ENCODE measurements around the gene BACH2. TPM values are rescaled to one million over a fixed set of nuclear protein-coding genes. Genes with fewer than 3 reads are reported as not detected.

The BACH2 gene
- total and polyA plus RNA-seq, 9 of the 15 experiments (the other 6 are each of a cell fraction or from before 2014, with no cell fraction given), result 0.06 to 3.1 (median 0.59) TPM

DNA sequence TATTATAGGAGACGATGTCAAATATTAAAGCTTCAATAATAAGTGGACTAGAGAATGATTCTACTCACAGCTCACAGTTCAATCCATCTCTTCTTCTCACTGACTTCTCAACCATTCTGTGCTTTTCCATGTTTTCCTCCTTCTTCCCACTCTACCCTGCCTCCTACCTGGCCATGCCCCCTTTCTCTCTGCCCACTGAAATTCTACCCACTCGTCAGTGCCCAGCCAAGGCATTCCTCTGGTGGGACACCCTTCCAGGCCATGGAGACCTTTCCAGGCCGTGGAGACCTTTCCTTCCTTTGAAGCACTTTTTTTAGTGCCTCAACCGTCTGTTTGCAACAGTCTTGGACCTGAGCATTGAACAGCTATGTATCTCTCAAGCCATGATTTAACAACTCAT lies 18.5 kb downstream of the BACH2 start:
- ChIA-PET POLR2A (interaction anchor here (0.7 kb wide), 1 partner anchor 20 kb away, joined by 4 read pairs; no protein-coding TSS in a partner anchor), CTCF (ENCODE audit: low intra/inter-chr PET ratio) (no interaction called here)
- no peaks in the 10 kb centered on the region for H3K9me3 ChIP-seq (replicated peaks; ENCODE audit: control insufficient read depth, insufficient read depth, low read depth, low read length)
- in situ Hi-C loops (cut with MboI), result no loop called here
- H3K36me3 ChIP-seq (ENCODE audit: control insufficient read depth, insufficient read depth, low read length), result no peaks in the 10 kb centered on the region
- H3K27me3 ChIP-seq (ENCODE audit: control insufficient read depth in 2 of 2, insufficient read depth in 2 of 2, low read length in 2 of 2), result peaks cover 4 to 5% of the 10 kb centered on the region in 2 experiments; a peak in 3 of 5 replicates
- BruUV-seq (replicated peaks), result no TSS peak
- 11% methylated on average over 4 of the region's 4 CpGs for WGBS (ENCODE audit: insufficient coverage, low coverage, missing lambda C conversion rate)
- intact Hi-C loops (cut with micrococcal nuclease), result no loop called here
- H3K27ac ChIP-seq (ENCODE audit: extremely low read depth, low read depth, low read length), result no peak overlapping the region; the same call in 2 of the 3 replicates
- H3K4me1 ChIP-seq (replicated peaks in 1 of 2; ENCODE audit: control insufficient read depth in 2 of 2, insufficient read depth in 2 of 2, low read length in 2 of 2), result no peaks in the 10 kb centered on the region
- H2AFZ ChIP-seq (ENCODE audit: low read depth, low read length), result no peak overlapping the region
- H3K9me1 ChIP-seq (ENCODE audit: control insufficient read depth, insufficient read depth, low read length), result no peaks in the 10 kb centered on the region
- no peak overlapping the region for H3K4me3 ChIP-seq
- no peaks in the 10 kb centered on the region for H3K79me2 ChIP-seq (ENCODE audit: control insufficient read depth, insufficient read depth, low read length)
- ATAC-seq (no peak), FAIRE-seq (no peak), DNase-seq (ENCODE audit: extremely low read depth in 1 of 4, low spot score in 3 of 4) (no peak)
- no peak overlapping the region for H3K9ac ChIP-seq (ENCODE audit: insufficient read depth in 1 of 2, low read depth in 2 of 2, low read length in 2 of 2)
- no peak overlapping the region for H3K4me2 ChIP-seq (ENCODE audit: insufficient read depth, low read length)
- no peak for TF ChIP-seq PTBP1 (IDR thresholded peaks at IDR 0.05; ENCODE audit: low read depth, low read length)
- TF ChIP-seq XRCC5 (IDR thresholded peaks at IDR 0.05; ENCODE audit: low read depth, low read length), result no peak
- 0 out of 2 replicates have a peak, but pooled peaks cover 2% of the 10 kb centered on the region for H4K20me1 ChIP-seq (replicated peaks; ENCODE audit: control insufficient read depth, insufficient read depth, low read length)

DNA sequence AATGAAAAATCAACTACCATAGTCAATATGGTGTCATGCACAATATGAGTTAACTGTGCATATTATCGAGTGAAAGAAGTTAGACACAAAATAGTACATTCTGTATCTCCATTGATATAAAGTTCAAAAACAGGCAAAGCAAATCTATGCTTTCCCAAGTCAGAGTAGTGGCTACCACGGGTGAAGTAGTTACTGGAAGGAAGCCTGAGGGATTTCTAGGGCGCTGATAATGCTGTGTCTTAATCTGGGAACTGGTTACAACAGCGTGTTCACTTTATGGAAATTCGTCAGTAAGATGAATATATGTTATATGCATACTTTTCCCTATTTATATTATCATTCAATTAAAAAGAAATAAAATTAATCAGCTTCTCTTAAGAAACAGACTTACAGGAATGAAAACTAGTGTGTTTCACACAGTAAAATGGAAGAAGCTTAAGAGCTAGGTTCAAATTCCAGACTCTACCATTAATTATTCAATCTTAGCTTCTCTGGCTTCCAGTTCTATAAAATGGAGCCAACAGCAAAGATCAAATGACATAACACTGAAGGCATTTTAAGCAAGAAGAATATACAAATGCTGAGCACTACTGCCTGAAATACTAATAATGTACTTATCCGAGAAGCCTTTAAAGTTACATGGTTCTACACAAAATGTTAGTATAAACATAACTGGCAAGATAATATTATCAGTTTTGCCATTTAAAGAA lies 19.2 kb downstream of the BACH2 start:
- Histone ChIP-seq H3K27me3 (ENCODE audit: control insufficient read depth in 2 of 2, insufficient read depth in 2 of 2, low read length in 2 of 2) (peaks cover 4 to 5% of the 10 kb centered on the region in 2 experiments; a peak in 3 of 5 replicates), H3K9ac (ENCODE audit: insufficient read depth in 1 of 2, low read depth in 2 of 2, low read length in 2 of 2) (no peak overlapping the region), H3K4me3 (no peak overlapping the region), H3K4me1 (replicated peaks in 1 of 2; ENCODE audit: control insufficient read depth in 2 of 2, insufficient read depth in 2 of 2, low read length in 2 of 2) (no peaks in the 10 kb centered on the region), H3K4me2 (ENCODE audit: insufficient read depth, low read length) (no peak overlapping the region), H3K36me3 (ENCODE audit: control insufficient read depth, insufficient read depth, low read length) (no peaks in the 10 kb centered on the region), H3K9me1 (ENCODE audit: control insufficient read depth, insufficient read depth, low read length) (no peaks in the 10 kb centered on the region), H3K79me2 (ENCODE audit: control insufficient read depth, insufficient read depth, low read length) (no peaks in the 10 kb centered on the region), H3K9me3 (replicated peaks; ENCODE audit: control insufficient read depth, insufficient read depth, low read depth, low read length) (no peaks in the 10 kb centered on the region), H4K20me1 (replicated peaks; ENCODE audit: control insufficient read depth, insufficient read depth, low read length) (0 out of 2 replicates have a peak, but pooled peaks cover 2% of the 10 kb centered on the region), H2AFZ (ENCODE audit: low read depth, low read length) (no peak overlapping the region), H3K27ac (ENCODE audit: extremely low read depth, low read depth, low read length) (no peak overlapping the region)
- intact Hi-C loops (cut with micrococcal nuclease) (no loop called here), in situ Hi-C loops (cut with MboI) (no loop called here)
- DNase-seq (ENCODE audit: extremely low read depth in 1 of 4, low spot score in 3 of 4) (no peak), FAIRE-seq (no peak), ATAC-seq (no peak)
- no TSS peak for BruUV-seq (replicated peaks)
- CTCF ChIA-PET (ENCODE audit: low intra/inter-chr PET ratio), result no interaction called here
- POLR2A ChIA-PET, result interaction anchor here (0.7 kb wide), 1 partner anchor 20 kb away, joined by 4 read pairs; no protein-coding TSS in a partner anchor
- WGBS (ENCODE audit: insufficient coverage, low coverage, missing lambda C conversion rate), result 10% methylated on average over 6 of the region's 6 CpGs
- TF ChIP-seq RFX5 (IDR thresholded peaks at IDR 0.05; ENCODE audit: low read depth, low read length), result no peak
- TF ChIP-seq, protein P1, sequence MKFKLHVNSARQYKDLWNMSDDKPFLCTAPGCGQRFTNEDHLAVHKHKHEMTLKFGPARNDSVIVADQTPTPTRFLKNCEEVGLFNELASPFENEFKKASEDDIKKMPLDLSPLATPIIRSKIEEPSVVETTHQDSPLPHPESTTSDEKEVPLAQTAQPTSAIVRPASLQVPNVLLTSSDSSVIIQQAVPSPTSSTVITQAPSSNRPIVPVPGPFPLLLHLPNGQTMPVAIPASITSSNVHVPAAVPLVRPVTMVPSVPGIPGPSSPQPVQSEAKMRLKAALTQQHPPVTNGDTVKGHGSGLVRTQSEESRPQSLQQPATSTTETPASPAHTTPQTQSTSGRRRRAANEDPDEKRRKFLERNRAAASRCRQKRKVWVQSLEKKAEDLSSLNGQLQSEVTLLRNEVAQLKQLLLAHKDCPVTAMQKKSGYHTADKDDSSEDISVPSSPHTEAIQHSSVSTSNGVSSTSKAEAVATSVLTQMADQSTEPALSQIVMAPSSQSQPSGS (CRISPR knock-in tag; IDR thresholded peaks at IDR 0.05), result no peak
- no peak for TF ChIP-seq SUPT5H (IDR thresholded peaks at IDR 0.05)
- no peak for TF ChIP-seq ESRRA (IDR thresholded peaks at IDR 0.05; ENCODE audit: borderline replicate concordance, low read depth)
- TF ChIP-seq ZNF384 (IDR thresholded peaks at IDR 0.05; ENCODE audit: low read depth, low read length), result no peak
- TF ChIP-seq RBM17 (IDR thresholded peaks at IDR 0.05; ENCODE audit: borderline replicate concordance, low read depth, low read length), result no peak
- TF ChIP-seq ZNF431 (CRISPR knock-in tag; IDR thresholded peaks at IDR 0.05), result no peak
- TF ChIP-seq PTTG1 (tag; IDR thresholded peaks at IDR 0.05; ENCODE audit: low read depth), result no peak
- TF ChIP-seq, protein P2, sequence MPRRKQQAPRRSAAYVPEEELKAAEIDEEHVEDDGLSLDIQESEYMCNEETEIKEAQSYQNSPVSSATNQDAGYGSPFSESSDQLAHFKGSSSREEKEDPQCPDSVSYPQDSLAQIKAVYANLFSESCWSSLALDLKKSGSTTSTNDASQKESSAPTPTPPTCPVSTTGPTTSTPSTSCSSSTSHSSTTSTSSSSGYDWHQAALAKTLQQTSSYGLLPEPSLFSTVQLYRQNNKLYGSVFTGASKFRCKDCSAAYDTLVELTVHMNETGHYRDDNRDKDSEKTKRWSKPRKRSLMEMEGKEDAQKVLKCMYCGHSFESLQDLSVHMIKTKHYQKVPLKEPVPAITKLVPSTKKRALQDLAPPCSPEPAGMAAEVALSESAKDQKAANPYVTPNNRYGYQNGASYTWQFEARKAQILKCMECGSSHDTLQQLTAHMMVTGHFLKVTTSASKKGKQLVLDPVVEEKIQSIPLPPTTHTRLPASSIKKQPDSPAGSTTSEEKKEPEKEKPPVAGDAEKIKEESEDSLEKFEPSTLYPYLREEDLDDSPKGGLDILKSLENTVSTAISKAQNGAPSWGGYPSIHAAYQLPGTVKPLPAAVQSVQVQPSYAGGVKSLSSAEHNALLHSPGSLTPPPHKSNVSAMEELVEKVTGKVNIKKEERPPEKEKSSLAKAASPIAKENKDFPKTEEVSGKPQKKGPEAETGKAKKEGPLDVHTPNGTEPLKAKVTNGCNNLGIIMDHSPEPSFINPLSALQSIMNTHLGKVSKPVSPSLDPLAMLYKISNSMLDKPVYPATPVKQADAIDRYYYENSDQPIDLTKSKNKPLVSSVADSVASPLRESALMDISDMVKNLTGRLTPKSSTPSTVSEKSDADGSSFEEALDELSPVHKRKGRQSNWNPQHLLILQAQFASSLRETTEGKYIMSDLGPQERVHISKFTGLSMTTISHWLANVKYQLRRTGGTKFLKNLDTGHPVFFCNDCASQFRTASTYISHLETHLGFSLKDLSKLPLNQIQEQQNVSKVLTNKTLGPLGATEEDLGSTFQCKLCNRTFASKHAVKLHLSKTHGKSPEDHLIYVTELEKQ (CRISPR knock-in tag; IDR thresholded peaks at IDR 0.05), result no peak

All from K562 (cell line).